HG03457 (cell line): ENCODE data around the gene ABCG5.
A peak's percentile ranks its signal among the peaks of the same experiment; 100 is the strongest.

Experiments
- ATAC-seq: cut with Tn5 transposase; IDR thresholded peaks from one replicate; pipeline ENCODE4 v1.9.1; 2021; ENCODE audit warnings: moderate number of reproducible peaks; ENCODE audit not compliant: unreplicated experiment

ABCG5 gene

GRCh38 chr2:43810888-43811287 lies 27.8 kb downstream of the ABCG5 start:
- no peak for ATAC-seq

DNA sequence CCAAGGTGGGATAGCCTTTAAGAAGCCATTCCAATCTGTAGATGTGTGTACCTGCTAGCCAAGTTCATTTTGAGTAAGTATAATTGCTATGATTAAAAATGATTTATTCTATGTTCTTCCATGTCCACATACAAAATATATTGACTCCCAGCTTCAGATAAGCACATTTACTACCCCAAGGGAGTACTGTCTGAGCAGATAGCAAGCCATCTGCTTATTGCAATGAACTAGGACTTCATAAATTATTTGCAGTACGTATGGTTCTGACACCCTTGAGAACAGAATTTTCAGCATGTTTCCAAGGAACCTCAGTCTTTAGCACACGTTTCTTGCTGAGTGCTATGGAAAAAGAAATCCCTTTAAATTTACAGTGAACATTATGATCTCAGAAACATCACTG lies 28.2 kb downstream of the ABCG5 start:
- no peak for ATAC-seq

- no peak for ATAC-seq
These were observed 32.0 kb downstream of the ABCG5 start for GRCh38 chr2:43806719-43807031.

DNA sequence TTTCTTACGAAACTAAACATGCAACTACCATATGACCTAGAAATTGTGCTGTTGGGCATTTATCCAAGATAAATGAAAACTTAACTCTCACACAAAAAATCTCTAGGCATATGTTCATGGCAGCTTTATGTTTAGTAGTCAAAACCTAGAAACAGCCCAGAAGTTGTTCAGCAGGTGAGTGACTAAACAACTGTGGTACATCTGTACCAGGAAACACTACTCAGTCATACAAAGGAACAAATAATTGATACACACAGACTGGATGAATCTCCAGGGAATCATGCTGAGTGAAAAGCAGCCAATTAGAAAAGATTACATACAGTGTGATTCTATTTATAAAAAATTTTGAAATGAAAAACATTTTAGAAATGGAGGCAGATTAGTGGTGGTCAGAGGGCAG lies 35.5 kb downstream of the ABCG5 start:
- ATAC-seq = no peak

- ATAC-seq = no peak
These were observed 36.5 kb downstream of the ABCG5 start for GRCh38 chr2:43802135-43802534.

DNA sequence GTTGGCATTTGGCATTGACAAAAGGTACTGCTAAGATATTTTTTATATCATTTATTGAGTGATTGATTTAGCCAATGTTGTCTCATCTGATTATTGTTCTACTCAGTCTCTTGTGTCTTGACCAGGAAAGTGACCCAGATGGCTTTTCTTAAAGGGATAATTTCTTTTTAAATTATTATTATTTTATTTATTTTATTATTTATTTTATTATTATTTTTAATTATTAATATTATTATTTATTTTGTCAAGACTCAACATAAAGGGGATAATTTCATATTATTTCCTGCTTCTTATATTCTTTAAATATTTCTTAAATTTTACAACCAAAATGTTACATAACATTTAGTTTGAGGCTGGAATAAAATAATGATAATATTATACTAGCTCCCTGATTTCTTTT lies 37.7 kb downstream of the ABCG5 start:
- ATAC-seq = no peak

- ATAC-seq = no peak
These were observed 40.3 kb downstream of the ABCG5 start for GRCh38 chr2:43798300-43798699.

DNA sequence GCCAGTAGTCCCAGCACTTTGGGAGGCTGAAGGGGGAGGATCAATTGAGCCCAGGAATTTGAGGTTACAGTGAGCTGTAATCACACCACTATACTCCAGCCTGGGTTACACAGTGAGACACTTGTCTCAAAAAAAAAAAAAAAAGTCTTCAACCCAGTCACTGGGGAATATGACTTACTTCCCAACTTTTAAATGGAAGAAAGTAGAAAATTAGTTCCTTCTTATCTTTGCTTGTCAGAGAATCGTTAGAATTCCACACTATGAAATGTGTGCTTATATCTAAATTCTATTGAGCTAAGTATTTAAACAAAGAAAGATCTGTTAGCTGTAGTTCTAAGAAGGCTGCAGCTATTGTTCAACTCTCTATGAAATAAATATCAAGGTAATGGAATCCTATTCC lies 42.4 kb downstream of the ABCG5 start:
- no peak for ATAC-seq

GRCh38 chr2:43794956-43795355 lies 43.7 kb downstream of the ABCG5 start:
- ATAC-seq = no peak

GRCh38 chr2:43792653-43793052 lies 46.0 kb downstream of the ABCG5 start:
- no peak for ATAC-seq

DNA sequence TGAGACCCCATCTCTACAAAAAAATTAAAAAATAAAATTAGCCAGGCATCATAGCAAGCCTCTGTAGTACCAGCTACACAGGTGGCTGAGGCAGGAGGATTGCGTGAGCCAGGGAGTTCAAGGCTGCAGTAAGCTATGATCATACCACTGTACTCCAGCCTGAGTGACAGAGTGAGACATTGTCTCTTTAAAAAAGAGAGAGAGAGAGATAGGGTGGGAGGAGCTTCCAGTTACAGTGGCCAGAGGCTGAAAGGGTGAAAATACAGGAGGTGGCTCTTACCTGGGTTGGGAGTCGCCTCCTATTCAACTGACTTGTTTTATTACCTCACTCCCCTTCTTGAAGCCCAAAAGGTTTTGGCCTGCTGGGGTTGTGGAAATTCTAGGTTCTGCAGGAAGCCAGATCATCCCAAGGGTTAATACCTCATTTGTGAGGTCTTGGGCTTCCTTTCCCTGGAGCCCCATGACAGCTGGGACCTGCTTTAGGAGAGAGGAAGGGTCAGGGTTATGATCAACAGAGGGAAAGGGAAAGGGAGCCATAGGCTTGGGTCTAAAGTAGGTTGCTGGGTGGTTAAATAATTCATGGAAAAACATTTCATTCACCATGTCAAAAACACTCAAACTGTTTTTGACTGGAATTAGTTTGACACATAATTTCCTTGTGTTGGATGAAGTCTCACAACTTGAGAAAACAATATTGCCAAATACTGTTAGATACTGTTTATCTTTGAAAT lies 47.4 kb downstream of the ABCG5 start:
- ATAC-seq = no peak

- no peak for ATAC-seq
These were observed 48.5 kb downstream of the ABCG5 start for GRCh38 chr2:43790147-43790546.

- ATAC-seq = no peak
These were observed 50.0 kb downstream of the ABCG5 start for GRCh38 chr2:43788646-43789045.

DNA sequence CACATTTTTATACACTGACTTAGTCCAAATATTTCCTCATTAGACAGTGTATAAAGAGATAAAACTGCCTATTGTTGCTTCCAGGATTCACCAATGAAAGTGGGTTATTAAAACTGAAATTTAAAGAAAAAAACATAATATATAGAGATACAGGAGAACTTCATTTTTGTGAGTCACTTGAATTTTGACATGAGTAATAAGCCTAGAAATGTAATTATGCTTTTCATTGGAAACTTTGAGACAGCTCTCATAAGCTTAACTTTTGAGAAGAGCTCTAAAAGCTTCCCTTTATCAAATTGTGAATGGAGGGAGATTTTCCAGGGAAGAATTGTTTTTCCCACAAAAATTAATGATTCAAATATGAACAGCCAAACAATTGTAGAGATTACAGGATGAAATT lies 50.7 kb downstream of the ABCG5 start:
- no peak for ATAC-seq

DNA sequence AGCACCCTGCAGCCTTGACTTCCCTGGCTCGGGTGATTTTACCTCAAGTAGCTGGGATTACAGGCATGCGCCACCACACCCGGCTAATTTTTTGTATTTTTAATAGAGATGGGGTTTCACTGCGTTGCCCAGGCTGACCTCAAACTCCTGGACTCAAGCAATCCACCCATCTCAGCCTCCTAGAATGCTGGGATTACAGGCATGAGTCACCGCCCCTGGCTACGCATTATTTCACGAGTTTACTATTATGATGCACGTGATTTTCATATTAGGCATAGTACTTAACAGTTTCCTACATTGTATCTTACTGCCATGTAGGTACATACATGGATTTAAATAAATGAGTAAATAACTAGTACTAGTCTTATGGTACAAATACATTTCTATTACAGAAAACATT lies 60.4 kb downstream of the ABCG5 start:
- ATAC-seq = no peak

DNA sequence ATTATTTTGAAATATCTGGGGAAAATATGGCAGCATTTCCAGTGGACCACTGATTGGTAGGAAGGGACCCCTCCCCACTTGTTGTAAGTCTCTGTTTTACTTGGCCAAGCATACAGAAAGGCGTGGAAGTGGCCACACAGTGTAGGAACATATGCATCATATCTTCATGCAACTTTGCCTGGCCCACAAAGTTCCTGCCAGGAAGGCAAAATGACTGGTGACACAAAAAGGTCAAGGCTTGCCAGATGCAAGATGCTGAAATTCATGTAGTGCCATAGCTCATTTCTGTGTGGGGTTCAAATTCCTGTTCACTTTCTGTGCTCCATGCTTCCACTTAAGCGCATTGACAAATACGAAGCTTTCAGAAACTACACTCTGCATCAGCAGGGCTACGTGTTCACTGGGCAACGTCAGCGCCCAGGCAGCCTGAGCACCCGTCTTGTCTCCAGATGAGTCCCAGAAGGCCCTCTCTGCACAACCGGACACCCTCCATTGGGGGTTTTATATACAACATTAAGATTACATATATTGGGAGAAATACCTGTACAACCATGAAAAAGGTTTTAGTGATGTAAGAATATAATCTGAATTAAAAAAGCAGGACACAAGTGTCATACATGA lies 61.2 kb downstream of the ABCG5 start:
- no peak for ATAC-seq

- ATAC-seq = no peak
These were observed 62.3 kb downstream of the ABCG5 start for GRCh38 chr2:43776324-43776723.

DNA sequence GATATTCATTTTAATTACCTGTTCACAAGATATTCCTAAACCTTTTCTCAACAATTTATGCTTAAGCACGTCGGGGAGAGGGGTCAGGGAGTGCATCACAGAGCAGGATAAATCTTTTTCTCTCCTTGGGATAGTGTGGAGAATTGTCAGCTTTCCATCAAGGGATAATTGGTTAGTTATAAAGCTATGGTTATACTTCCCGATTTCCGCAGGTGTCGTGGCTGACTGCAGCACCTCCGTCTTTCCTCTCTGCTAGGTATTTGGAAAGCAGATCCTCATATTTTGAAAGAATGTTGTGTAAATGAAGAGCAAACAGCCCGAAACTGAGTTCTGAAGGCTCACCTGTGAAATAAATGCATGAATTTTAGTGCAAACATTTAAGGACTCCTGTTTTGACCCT lies 64.0 kb downstream of the ABCG5 start:
- ATAC-seq = no peak

DNA sequence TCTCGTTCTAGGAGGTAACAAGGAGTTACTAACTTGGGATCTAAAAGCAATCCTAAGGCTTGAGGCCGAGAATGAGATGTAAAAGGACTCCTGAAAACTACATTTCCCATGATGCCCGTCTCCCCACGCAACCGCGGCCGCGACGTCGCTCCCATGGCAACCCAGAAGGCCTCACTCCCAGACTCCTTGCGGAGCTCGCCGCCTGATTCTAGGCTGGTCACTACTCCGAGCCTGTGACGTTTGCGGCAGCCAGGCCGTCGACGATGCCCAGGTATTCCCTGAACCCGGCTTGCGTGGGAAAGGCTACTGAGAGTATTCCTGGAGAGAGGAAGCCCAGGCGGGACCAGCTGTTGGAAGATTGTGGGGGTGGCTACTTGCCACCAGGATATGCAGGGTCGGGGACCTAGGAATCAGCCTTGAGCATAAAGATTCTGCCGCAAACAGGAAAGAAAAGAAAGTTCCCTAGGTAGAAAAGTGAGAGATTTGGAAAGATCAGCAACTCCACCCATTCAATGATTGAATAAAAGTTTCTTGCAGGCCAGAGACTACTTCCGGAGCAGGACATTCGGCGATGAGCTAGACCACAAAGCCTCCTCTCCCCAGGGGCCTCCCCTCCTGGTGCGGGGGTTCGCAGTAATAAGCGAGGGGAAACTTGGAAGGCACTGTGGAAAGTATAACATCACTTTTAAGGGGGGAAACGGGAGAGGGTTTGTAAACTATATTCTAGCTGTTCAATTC lies 64.6 kb downstream of the ABCG5 start, which contains the start of gene DYNC2LI1:
DYNC2LI1 (plus strand) TSS at position 164 of the 738 bp plus-strand sequence; CDS start at position 264, 100 bp downstream.
- peak; percentile 99 for ATAC-seq

- no peak for ATAC-seq
These were observed 72.6 kb downstream of the ABCG5 start for GRCh38 chr2:43766006-43766405.

- ATAC-seq = no peak
These were observed 74.4 kb downstream of the ABCG5 start for GRCh38 chr2:43764086-43764705.

- ATAC-seq = no peak
These were observed 75.5 kb downstream of the ABCG5 start for GRCh38 chr2:43763091-43763490.
